Keratinocyte (primary cell): ENCODE measurements around the gene MSS51. TPM values are rescaled to one million over a fixed set of nuclear protein-coding genes. Genes with fewer than 3 reads are reported as not detected.

ENCODE experiments used
- DNase-seq: peaks from one replicate; pipeline ENCODE4 v3.0.0-alpha.2; 2011; ENCODE audit warnings: low read depth, missing footprints, low spot score
- FAIRE-seq: peaks from 2 replicates; lab custom pipeline; 2011; peaks lifted over from hg19 to GRCh38; lab: Jason Lieb, UNC
- H2AFZ ChIP-seq: 2 replicates; pipeline ENCODE4 v1.6.0; 2012; ENCODE audit warnings: low read length, control low read depth, inconsistent platforms; ENCODE audit not compliant: control insufficient read depth
- H3K27ac ChIP-seq: 2 replicates; pipeline ENCODE4 v1.5.1; 2011; ENCODE audit warnings: low read length; ENCODE audit not compliant: control insufficient read depth, insufficient read depth
- H3K27me3 ChIP-seq: 3 replicates; pipeline ENCODE4 v1.6.0; 2011; ENCODE audit warnings: low read length; ENCODE audit not compliant: control insufficient read depth, insufficient read depth; ENCODE audit errors: extremely low read depth
- H3K36me3 ChIP-seq, 2 experiments: 2 replicates in 1 of 2; 3 replicates in 1 of 2; pipeline ENCODE4 v1.5.1; 2011; ENCODE audit warnings: low read length in 2 of 2, mild to moderate bottlenecking in 1 of 2; ENCODE audit not compliant: control insufficient read depth in 2 of 2, insufficient read depth in 2 of 2; ENCODE audit errors: extremely low read depth in 1 of 2
- H3K4me1 ChIP-seq: 3 replicates; pipeline ENCODE4 v1.5.1; 2011; ENCODE audit warnings: low read length; ENCODE audit not compliant: control insufficient read depth, insufficient read depth; ENCODE audit errors: extremely low read depth
- H3K4me2 ChIP-seq: 3 replicates; pipeline ENCODE4 v1.6.0; 2011; ENCODE audit warnings: low read depth, low read length; ENCODE audit not compliant: control insufficient read depth, insufficient read depth; ENCODE audit errors: extremely low read depth
- H3K4me3 ChIP-seq, 3 experiments: fragments of 200-600 bp in 1 of 3; sonication (generic) in 1 of 3; 2 replicates in 2 of 3; 3 replicates in 1 of 3; pipeline ENCODE4 v1.5.1; 2011 to 2016; ENCODE audit warnings: low read length in 3 of 3, mild to moderate bottlenecking in 3 of 3, control low read depth in 2 of 3, inconsistent platforms in 1 of 3, low read depth in 1 of 3, mixed read lengths in 1 of 3, mixed run types in 1 of 3, moderate library complexity in 1 of 3; ENCODE audit not compliant: control insufficient read depth in 2 of 3, insufficient read depth in 2 of 3; ENCODE audit errors: extremely low read depth in 1 of 3
- H3K79me2 ChIP-seq: 2 replicates; pipeline ENCODE4 v1.6.0; 2012; ENCODE audit warnings: low read length; ENCODE audit not compliant: control insufficient read depth, insufficient read depth
- H3K9ac ChIP-seq: 3 replicates; pipeline ENCODE4 v1.6.0; 2011; ENCODE audit warnings: low read length; ENCODE audit not compliant: control insufficient read depth, insufficient read depth; ENCODE audit errors: extremely low read depth
- H3K9me1 ChIP-seq: 3 replicates; pipeline ENCODE4 v1.6.0; 2011; ENCODE audit warnings: low read length; ENCODE audit not compliant: control insufficient read depth, insufficient read depth; ENCODE audit errors: extremely low read depth
- H3K9me3 ChIP-seq: 2 replicates; pipeline ENCODE4 v1.5.1; 2012; ENCODE audit warnings: low read depth, low read length; ENCODE audit not compliant: control insufficient read depth
- H4K20me1 ChIP-seq: 3 replicates; pipeline ENCODE4 v1.6.0; 2011; ENCODE audit warnings: low read length; ENCODE audit not compliant: control insufficient read depth, insufficient read depth; ENCODE audit errors: extremely low read depth
- CTCF ChIP-seq, 3 experiments: IDR thresholded peaks in 1 of 3; conservative IDR thresholded peaks in 1 of 3; optimal IDR thresholded peaks in 1 of 3; 2 replicates in 2 of 3; 3 replicates in 1 of 3; pipeline versions ENCODE3 to v1.5.1; 2011; ENCODE audit warnings: low read length in 3 of 3, mild to moderate bottlenecking in 3 of 3, moderate library complexity in 2 of 3, control low read depth in 1 of 3, inconsistent platforms in 1 of 3; ENCODE audit not compliant: insufficient read depth in 2 of 3; ENCODE audit errors: extremely low read depth in 1 of 3
- EZH2 ChIP-seq: IDR thresholded peaks from one replicate; pipeline ENCODE4 v1.6.1; 2012; ENCODE audit warnings: inconsistent platforms, mild to moderate bottlenecking, low read length, moderate library complexity
- dilution Hi-C: fragments of 300-500 bp; cut with MboI; formaldehyde crosslinking; loops from one replicate; pipeline ENCODE4 v1.7.0; 2020; ENCODE audit warnings: low sequenced_read_pairs; ENCODE audit not compliant: extremely low pct_ligation_motif_present
- polyA plus RNA-seq, 5 experiments: library from polyadenylated mRNA; depleted of rRNA in 3 of 5; stranded (reverse) in 3 of 5; stranded (forward) in 1 of 5; unstranded in 1 of 5; fragments of >200 nt; gene quantifications; 1 replicate in 1 of 5; 2 replicates in 3 of 5; 3 replicates in 1 of 5; pipeline versions ENCODE4 v1.2.1 to v1.2.3, GENCODE V29; 2011 to 2012; ENCODE audit warnings: missing spikeins in 2 of 5, low read depth in 1 of 5, low replicate concordance in 1 of 5

The MSS51 gene
- polyA plus RNA-seq, 1 donor (not counting 4 experiments of a cell fraction or from before 2014, with no cell fraction given): 1.3 TPM

- Histone ChIP-seq H3K79me2 (peaks cover 93% of the 10 kb centered on the region), H3K27ac (no peak overlapping the region), H3K4me2 (no peak overlapping the region), H4K20me1 (peaks cover 15% of the 10 kb centered on the region), H3K4me1 (peaks cover 6% of the 10 kb centered on the region), H3K36me3 (peaks cover 0 to 7% of the 10 kb centered on the region in 2 experiments), H3K9me3 (no peaks in the 10 kb centered on the region), H3K27me3 (no peaks in the 10 kb centered on the region), H3K9me1 (peaks cover 3% of the 10 kb centered on the region), H3K4me3 (no peak overlapping the region), H2AFZ (no peak overlapping the region), H3K9ac (no peak overlapping the region)
- dilution Hi-C loops: no loop called here
- no peak for TF ChIP-seq EZH2
- TF ChIP-seq CTCF (optimal IDR thresholded peaks at IDR 0.05 in 1 of 3, IDR thresholded peaks at IDR 0.05 in 1 of 3, conservative IDR thresholded peaks at IDR 0.05 in 1 of 3; ENCODE audit: extremely low read depth in 1 of 3, insufficient read depth in 2 of 3, low read length in 3 of 3): no peak
- FAIRE-seq (no peak), DNase-seq (no peak)
Measured at GRCh38 chr10:73407495-73407894, 25.9 kb downstream of the MSS51 start.

- no peaks in the 10 kb centered on the region for H3K9me3 ChIP-seq
- peaks cover 96% of the 10 kb centered on the region for H3K79me2 ChIP-seq
- no peak overlapping the region for H3K4me3 ChIP-seq
- no peak overlapping the region for H3K27ac ChIP-seq
- no peak for TF ChIP-seq CTCF (optimal IDR thresholded peaks at IDR 0.05 in 1 of 3, IDR thresholded peaks at IDR 0.05 in 1 of 3, conservative IDR thresholded peaks at IDR 0.05 in 1 of 3; ENCODE audit: extremely low read depth in 1 of 3, insufficient read depth in 2 of 3, low read length in 3 of 3)
- TF ChIP-seq EZH2: no peak
- peaks cover 3% of the 10 kb centered on the region for H3K9me1 ChIP-seq
- peaks cover 0 to 7% of the 10 kb centered on the region in 2 experiments for H3K36me3 ChIP-seq
- dilution Hi-C loops: no loop called here
- no peaks in the 10 kb centered on the region for H3K27me3 ChIP-seq
- H3K4me1 ChIP-seq: peaks cover 5% of the 10 kb centered on the region
- FAIRE-seq (no peak), DNase-seq (no peak)
- no peak overlapping the region for H2AFZ ChIP-seq
- no peak overlapping the region for H3K9ac ChIP-seq
- H3K4me2 ChIP-seq: no peak overlapping the region
- H4K20me1 ChIP-seq: peaks cover 15% of the 10 kb centered on the region
Measured at GRCh38 chr10:73406846-73407245, 26.5 kb downstream of the MSS51 start.
